ENCODE results near the gene LRRC2.

- TF ChIP-seq JUN (IDR thresholded peaks at IDR 0.05; ENCODE audit: borderline replicate concordance, insufficient read depth, insufficient read length, low read depth) = no peak
- no peak for TF ChIP-seq POLR2AphosphoS5 (IDR thresholded peaks at IDR 0.05; ENCODE audit: insufficient read depth, low read depth, low read length)
- no peak for TF ChIP-seq EZH2 (IDR thresholded peaks at IDR 0.05; ENCODE audit: borderline replicate concordance, low read depth, low read length, severe bottlenecking)
These were observed 84.5 kb downstream of the LRRC2 start for GRCh38 chr3:46481636-46482035.
